ENCODE data around the gene PDF. TPM values are rescaled to one million over a fixed set of nuclear protein-coding genes. Genes with fewer than 3 reads are reported as not detected.

PDF gene
- total RNA-seq, 1 experiment from 2014 or later: 42.1 TPM

- Mint-ChIP-seq H3K4me1 (ENCODE audit: low read depth, unreplicated experiment) (peaks cover 31% of the 10 kb centered on the region), H3K27ac (ENCODE audit: unreplicated experiment) (peak overlapping the region; percentile 70), H3K4me3 (ENCODE audit: unreplicated experiment) (peak overlapping the region; percentile 56), H3K27me3 (ENCODE audit: insufficient read depth, unreplicated experiment) (no peaks in the 10 kb centered on the region), H3K36me3 (ENCODE audit: insufficient read depth, unreplicated experiment) (peaks cover 99% of the 10 kb centered on the region), H3K9me3 (ENCODE audit: unreplicated experiment) (no peaks in the 10 kb centered on the region)
- ChIA-PET CTCF (interaction anchor here (0.9 to 1.4 kb wide), 2 partner anchors 15 to 176 kb away, joined by 3 to 4 read pairs; no protein-coding TSS in a partner anchor), POLR2A (interaction anchor here (0.6 to 1.7 kb wide), 3 partner anchors 8 to 193 kb away, joined by 3 to 7 read pairs (median 3); no protein-coding TSS in a partner anchor)
- Histone ChIP-seq H3K9me3 (no peaks in the 10 kb centered on the region), H3K4me1 (peaks cover 29% of the 10 kb centered on the region), H3K4me3 (ENCODE audit: low read depth, low read length) (no peak overlapping the region), H3K27me3 (replicated peaks; ENCODE audit: control insufficient read depth, insufficient read depth, low read length) (no peaks in the 10 kb centered on the region), H3K36me3 (ENCODE audit: control insufficient read depth, insufficient read depth, low read length) (peaks cover 19% of the 10 kb centered on the region)
- peak; percentile 56 to 66 for DNase-seq
- intact Hi-C loops (cut with micrococcal nuclease; ENCODE audit: unreplicated experiment): no loop called here
- TF ChIP-seq CTCF (IDR thresholded peaks at IDR 0.05; ENCODE audit: insufficient read depth in 1 of 2, low read depth in 1 of 2, low read length in 1 of 2, severe bottlenecking in 1 of 2, unreplicated experiment in 1 of 2): no peak
- BruUV-seq (replicated peaks): TSS peak; percentile 1
These were observed 4.1 kb downstream of the PDF start for GRCh38 chr16:69326172-69326873.

DNA sequence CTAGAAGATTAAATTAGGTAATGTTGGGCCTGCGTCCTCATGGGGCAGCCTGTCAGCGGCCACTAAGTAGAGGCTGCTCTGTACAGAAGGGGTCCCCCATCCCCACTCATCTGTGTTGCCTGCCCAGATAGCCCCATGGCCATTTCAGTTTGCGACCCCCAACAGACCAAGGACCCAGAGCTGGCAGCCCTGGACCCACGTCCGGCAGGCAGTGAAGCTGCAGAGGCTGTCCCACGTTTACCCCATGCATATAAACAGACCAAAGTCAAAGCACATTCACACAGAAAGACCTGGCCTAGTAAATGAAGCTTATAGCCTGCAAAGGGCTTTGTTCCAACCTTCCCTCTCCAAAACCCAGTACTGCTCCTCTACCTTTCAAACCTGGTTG lies 4.6 kb downstream of the PDF start:
- Mint-ChIP-seq H3K36me3 (ENCODE audit: insufficient read depth, unreplicated experiment) (peaks cover 100% of the 10 kb centered on the region), H3K4me3 (ENCODE audit: unreplicated experiment) (peak overlapping the region; percentile 56), H3K4me1 (ENCODE audit: low read depth, unreplicated experiment) (peaks cover 31% of the 10 kb centered on the region), H3K27ac (ENCODE audit: unreplicated experiment) (peak overlapping the region; percentile 70), H3K9me3 (ENCODE audit: unreplicated experiment) (no peaks in the 10 kb centered on the region), H3K27me3 (ENCODE audit: insufficient read depth, unreplicated experiment) (no peaks in the 10 kb centered on the region)
- Histone ChIP-seq H3K27me3 (replicated peaks; ENCODE audit: control insufficient read depth, insufficient read depth, low read length) (no peaks in the 10 kb centered on the region), H3K9me3 (no peaks in the 10 kb centered on the region), H3K36me3 (ENCODE audit: control insufficient read depth, insufficient read depth, low read length) (peaks cover 19% of the 10 kb centered on the region), H3K4me3 (ENCODE audit: low read depth, low read length) (no peak overlapping the region), H3K4me1 (peaks cover 26% of the 10 kb centered on the region)
- ChIA-PET POLR2A (interaction anchor here (0.6 to 1.7 kb wide), 2 partner anchors 8 to 193 kb away, joined by 3 to 7 read pairs; no protein-coding TSS in a partner anchor), CTCF (interaction anchor here (0.9 to 1.4 kb wide), 2 partner anchors 138 to 175 kb away, joined by 4 read pairs; no protein-coding TSS in a partner anchor)
- no peak for TF ChIP-seq CTCF (IDR thresholded peaks at IDR 0.05; ENCODE audit: insufficient read depth in 1 of 2, low read depth in 1 of 2, low read length in 1 of 2, severe bottlenecking in 1 of 2, unreplicated experiment in 1 of 2)
- no TSS peak for BruUV-seq (replicated peaks)
- DNase-seq: peak in 1 of 2 experiments; percentile 29
- intact Hi-C loops (cut with micrococcal nuclease; ENCODE audit: unreplicated experiment): no loop called here

GRCh38 chr16:69324585-69325253 lies 5.7 kb downstream of the PDF start:
- DNase-seq: no peak
- Mint-ChIP-seq H3K9me3 (ENCODE audit: unreplicated experiment) (no peaks in the 10 kb centered on the region), H3K36me3 (ENCODE audit: insufficient read depth, unreplicated experiment) (peaks cover 97% of the 10 kb centered on the region), H3K4me3 (ENCODE audit: unreplicated experiment) (peak overlapping the region; percentile 6), H3K4me1 (ENCODE audit: low read depth, unreplicated experiment) (peaks cover 31% of the 10 kb centered on the region), H3K27ac (ENCODE audit: unreplicated experiment) (no peak overlapping the region), H3K27me3 (ENCODE audit: insufficient read depth, unreplicated experiment) (no peaks in the 10 kb centered on the region)
- H3K4me3 ChIP-seq (ENCODE audit: low read depth, low read length): no peak overlapping the region
- H3K9me3 ChIP-seq: no peaks in the 10 kb centered on the region
- ChIA-PET POLR2A (interaction anchor here (0.6 kb wide), 1 partner anchor 61 kb away, joined by 3 read pairs; no protein-coding TSS in a partner anchor), CTCF (interaction anchor here (0.9 kb wide), 1 partner anchor 137 kb away, joined by 4 read pairs; no protein-coding TSS in a partner anchor)
- peaks cover 22% of the 10 kb centered on the region for H3K36me3 ChIP-seq (ENCODE audit: control insufficient read depth, insufficient read depth, low read length)
- no peaks in the 10 kb centered on the region for H3K27me3 ChIP-seq (replicated peaks; ENCODE audit: control insufficient read depth, insufficient read depth, low read length)
- intact Hi-C loops (cut with micrococcal nuclease; ENCODE audit: unreplicated experiment): no loop called here
- no peak for TF ChIP-seq CTCF (IDR thresholded peaks at IDR 0.05; ENCODE audit: insufficient read depth in 1 of 2, low read depth in 1 of 2, low read length in 1 of 2, severe bottlenecking in 1 of 2, unreplicated experiment in 1 of 2)
- TSS peak; percentile 67 for BruUV-seq (replicated peaks)
- H3K4me1 ChIP-seq: peaks cover 26% of the 10 kb centered on the region

Data from Caco-2 (cell line).